GM08714 (cell line): ENCODE results near the gene RCBTB2.
A peak's percentile ranks its signal among the peaks of the same experiment; 100 is the strongest.

Source experiments
- H3K4me3 ChIP-seq: fragments of 200-500 bp; sonication (Bioruptor generic); 2 replicates; pipeline ENCODE4 v1.5.1; 2014; ENCODE audit warnings: mild to moderate bottlenecking, low read length, inconsistent platforms
- ZNF274 ChIP-seq: IDR thresholded peaks from 2 replicates; pipeline ENCODE4 v1.6.1; 2012; ENCODE audit warnings: mild to moderate bottlenecking, low read depth, low read length

The RCBTB2 gene

DNA sequence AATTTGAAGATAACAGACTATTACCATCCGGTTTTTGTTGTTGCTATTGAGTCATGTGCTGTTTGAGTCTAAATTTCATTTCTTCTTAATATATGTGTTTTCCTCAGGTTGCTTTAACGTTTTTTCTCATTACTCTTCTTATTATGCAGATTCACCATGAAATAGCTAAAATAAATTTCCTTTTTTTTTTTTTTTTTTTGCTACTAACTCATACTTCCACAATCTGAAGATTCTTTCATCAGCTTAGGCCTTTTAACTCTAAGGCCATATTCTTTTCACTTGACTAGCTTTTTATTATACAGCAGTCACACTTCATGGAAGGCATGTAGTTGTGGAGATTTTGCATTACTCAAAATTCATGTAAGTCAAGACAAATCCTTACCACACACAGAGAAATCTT lies 23.9 kb upstream of the RCBTB2 start:
- no peak for TF ChIP-seq ZNF274
- H3K4me3 ChIP-seq, result no peak overlapping the region

DNA sequence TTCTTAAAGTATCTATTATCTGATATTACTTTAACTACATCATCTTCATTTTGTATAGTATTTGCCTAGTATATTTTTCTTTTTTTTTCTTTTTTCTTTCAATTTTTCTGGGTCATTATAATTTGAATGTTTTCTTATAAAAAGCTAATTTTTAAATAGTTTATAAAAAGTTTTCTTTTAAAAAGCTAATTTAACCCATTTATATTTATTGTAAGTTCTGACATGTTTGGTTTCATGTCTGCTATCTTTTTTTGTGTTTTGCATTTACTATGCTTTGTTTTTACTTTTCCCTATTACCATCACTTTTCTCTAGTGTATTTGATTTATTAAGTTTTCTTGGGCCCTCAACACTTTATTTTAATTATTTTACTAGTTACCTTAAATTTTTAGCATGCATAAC lies 22.6 kb upstream of the RCBTB2 start:
- no peak for TF ChIP-seq ZNF274
- no peak overlapping the region for H3K4me3 ChIP-seq

DNA sequence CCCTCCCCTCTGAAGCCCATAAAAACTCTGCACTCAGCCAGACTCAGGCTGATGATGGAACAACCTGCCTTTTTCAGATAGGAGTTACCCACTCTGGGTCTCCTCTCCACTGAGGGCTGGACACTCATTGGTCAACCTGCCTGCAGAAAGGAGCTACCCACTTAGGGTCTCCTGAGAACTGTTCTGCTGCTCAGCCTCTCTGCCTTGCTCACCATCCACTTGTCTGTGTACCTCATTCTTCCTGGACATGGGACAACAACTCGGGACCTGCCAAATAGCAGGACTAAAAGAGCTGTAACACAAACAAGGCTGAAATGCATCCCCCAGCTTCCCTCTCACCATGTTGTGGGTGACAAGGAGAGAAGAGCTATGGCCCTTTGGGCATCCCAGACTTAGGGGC lies 18.4 kb upstream of the RCBTB2 start:
- no peak overlapping the region for H3K4me3 ChIP-seq
- TF ChIP-seq ZNF274, result no peak

- no peak overlapping the region for H3K4me3 ChIP-seq
- TF ChIP-seq ZNF274, result no peak
Measured at GRCh38 chr13:48549658-48550057, 16.8 kb upstream of the RCBTB2 start.

DNA sequence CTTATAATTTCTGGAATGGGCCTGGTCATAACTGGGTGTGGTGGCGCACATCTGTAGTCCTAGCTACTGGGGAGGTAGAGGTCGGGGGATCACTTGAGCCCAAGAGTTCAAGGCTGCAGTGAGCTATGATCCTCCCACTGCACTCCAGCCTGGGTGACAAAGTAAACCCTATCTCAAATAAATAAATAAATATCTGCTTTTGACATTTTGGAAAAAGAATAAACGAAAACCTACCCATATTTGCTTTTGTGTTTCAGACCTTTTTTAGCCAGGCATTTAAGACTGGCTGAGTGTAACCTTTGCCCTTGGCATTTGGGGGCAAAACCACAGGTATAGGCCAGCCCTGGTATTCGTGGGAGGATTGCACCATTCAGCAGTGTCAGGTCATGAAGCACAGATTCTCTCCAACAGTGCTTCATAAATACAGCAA lies 14.8 kb upstream of the RCBTB2 start:
- no peak overlapping the region for H3K4me3 ChIP-seq
- TF ChIP-seq ZNF274, result no peak

GRCh38 chr13:48545608-48546007 lies 12.7 kb upstream of the RCBTB2 start:
- TF ChIP-seq ZNF274, result no peak
- no peak overlapping the region for H3K4me3 ChIP-seq

DNA sequence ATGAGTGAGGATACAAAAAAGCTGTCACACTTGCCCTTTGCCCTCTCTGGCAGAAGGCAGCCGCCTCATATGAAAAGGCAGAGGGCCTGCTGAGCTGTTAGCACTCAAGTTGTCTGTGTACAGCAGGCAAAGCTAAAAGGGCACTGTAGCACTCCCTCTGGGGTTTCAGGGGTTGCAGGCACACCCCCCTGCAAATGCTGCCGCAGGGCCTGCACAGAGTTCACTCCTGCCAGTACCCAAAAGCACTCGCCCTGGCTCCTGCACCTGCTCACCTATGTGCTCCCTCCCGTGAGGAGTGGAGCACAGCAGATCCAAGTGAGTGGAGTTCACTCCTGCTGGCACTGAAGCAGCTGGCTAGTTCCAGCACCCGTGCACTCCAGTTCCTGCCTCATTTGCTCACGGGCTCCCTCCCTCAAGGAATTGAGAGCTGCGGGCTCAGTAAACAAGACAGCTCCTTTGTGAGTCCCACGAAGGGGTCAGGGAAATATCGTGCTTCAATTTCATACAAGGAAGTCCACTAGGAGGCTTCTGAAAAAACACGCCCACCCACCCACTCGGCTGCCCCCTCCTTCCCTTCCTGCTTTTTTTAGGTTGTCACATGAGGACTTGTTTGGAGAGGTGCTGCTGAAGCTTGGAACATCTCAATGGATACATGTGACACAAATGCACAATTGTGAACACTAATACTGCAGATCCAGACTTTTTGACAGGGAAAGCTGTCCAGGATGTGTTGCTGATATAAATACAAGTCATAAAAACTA lies 9.9 kb upstream of the RCBTB2 start:
- no peak overlapping the region for H3K4me3 ChIP-seq

GRCh38 chr13:48542138-48542537 lies 9.3 kb upstream of the RCBTB2 start:
- no peak overlapping the region for H3K4me3 ChIP-seq
- no peak for TF ChIP-seq ZNF274

More for the DNA sequence above, 9.9 kb upstream of the RCBTB2 start:
- no peak for TF ChIP-seq ZNF274

GRCh38 chr13:48539550-48539949 lies 6.7 kb upstream of the RCBTB2 start:
- no peak overlapping the region for H3K4me3 ChIP-seq
- no peak for TF ChIP-seq ZNF274

DNA sequence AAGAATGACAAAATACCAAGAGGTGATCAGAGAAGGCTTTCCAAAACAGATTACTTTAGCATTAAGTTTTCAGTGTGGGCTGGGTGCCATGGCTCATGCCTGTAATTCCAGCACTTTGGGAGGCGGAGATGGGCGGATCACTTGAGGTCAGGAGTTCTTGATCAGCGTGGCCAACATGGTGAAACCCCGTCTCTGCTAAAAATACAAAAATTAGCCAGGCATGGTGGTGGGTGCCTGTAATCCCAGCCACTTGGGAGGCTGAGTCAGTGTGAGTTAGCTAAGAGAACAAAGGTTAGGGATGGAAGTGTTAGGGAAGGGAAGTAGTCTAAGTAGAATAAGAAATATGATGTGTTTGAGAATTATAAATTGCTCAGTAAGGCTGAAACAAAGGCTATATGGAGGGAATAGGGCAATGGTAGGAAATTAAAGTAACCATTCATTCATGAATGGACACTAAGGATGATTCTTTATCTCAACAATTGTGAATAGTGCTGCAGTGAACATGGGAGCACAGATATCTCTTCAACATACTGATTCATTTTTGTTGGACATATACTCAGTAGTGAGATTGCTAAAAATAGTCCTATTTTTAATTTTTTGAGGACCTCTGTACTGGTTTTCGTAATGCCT lies 3.9 kb upstream of the RCBTB2 start:
- TF ChIP-seq ZNF274, result no peak
- H3K4me3 ChIP-seq, result no peak overlapping the region

DNA sequence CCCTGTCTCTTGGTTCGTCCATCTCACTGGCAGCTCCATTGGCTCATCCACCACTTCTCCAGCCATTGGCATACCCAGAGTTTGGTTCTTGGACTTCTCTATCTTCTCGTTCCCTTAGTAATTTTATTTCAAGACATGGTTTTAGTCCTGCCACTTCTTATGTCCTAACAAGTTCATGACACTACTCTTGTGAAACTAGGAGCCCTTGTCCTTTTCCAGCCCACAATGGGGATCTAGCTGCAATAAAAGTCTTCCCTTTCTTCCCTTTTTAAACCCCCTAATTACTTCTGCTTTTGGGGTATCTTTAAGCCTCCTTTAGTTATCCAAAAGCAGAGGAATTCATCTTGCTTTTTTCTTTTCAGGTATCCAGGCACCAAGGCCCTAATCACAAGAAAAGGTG lies 2.9 kb upstream of the RCBTB2 start:
- H3K4me3 ChIP-seq, result no peak overlapping the region
- no peak for TF ChIP-seq ZNF274

DNA sequence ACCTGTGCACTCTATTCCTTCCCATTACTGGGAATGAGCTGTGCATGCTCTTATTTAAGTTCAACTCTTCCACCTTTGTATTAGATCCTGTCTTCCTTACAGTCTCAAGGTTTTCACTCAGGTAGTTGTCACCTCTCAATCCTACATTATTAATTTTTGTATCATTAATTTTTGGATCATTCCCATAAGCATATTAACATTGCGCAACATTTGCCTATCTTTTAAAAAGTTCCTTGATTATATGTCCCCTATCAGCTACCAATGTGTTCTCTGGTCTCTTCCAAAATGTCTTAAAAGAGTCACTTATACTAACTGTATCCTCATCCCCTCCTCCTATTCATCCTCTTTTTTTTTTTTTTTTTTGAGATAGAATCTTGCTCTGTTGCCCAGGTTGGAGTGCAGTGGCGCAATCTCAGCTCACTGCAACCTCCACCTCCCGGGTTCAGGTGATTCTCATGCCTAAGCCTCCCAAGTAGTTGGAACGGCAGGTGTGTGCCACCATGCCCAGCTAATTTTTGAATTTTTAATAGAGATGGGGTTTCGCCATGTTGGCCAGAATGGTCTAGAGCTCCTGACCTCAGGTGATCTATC lies 2.1 kb upstream of the RCBTB2 start:
- H3K4me3 ChIP-seq, result no peak overlapping the region
- TF ChIP-seq ZNF274, result no peak

DNA sequence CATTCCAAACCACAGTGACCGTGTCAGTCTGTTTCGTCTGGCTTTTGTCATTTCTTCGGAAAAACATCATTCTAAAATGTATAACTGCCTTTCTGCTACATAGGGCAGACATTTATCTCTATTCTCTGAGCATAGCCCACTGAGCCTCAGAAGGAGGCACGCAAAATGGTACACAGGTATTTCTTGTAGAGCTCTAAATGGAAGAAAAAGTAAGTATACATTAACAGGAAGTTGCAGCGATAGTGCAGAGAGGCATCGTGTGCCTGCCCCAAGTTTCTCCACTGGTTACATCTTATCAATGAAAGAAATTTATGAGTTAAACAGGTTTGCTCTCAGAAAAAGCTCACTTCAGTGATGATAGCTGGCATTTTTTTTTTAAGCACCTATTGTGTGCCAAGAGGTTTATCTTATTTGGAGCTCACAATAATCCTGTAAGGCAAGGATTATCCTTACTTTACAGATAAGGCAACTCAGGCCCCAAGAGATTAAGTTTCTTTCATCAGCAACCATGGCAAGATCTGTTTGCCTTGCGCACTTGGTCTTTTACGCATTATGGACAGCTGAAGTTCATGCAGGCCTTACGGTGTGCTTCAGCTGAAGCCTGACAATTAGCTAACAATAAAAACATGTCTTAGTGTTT lies 1.2 kb upstream of the RCBTB2 start:
- TF ChIP-seq ZNF274, result no peak
- H3K4me3 ChIP-seq, result no peak overlapping the region

- no peak for TF ChIP-seq ZNF274
Measured at GRCh38 chr13:48532256-48532505, 699 bp downstream of the RCBTB2 start.

More at GRCh38 chr13:48532256-48532505, 699 bp downstream of the RCBTB2 start:
- peak overlapping the region; percentile 88 for H3K4me3 ChIP-seq
